Keratinocyte (primary cell): Measurements from ENCODE around the gene SF3A1.

ENCODE experiments used
- CTCF ChIP-seq, 3 experiments: IDR thresholded peaks in 1 of 3; conservative IDR thresholded peaks in 1 of 3; optimal IDR thresholded peaks in 1 of 3; 2 replicates in 2 of 3; 3 replicates in 1 of 3; pipeline versions ENCODE3 to v1.5.1; 2011; ENCODE audit warnings: low read length in 3 of 3, mild to moderate bottlenecking in 3 of 3, moderate library complexity in 2 of 3, control low read depth in 1 of 3, inconsistent platforms in 1 of 3; ENCODE audit not compliant: insufficient read depth in 2 of 3; ENCODE audit errors: extremely low read depth in 1 of 3
- EZH2 ChIP-seq: IDR thresholded peaks from one replicate; pipeline ENCODE4 v1.6.1; 2012; ENCODE audit warnings: inconsistent platforms, mild to moderate bottlenecking, low read length, moderate library complexity

- TF ChIP-seq CTCF (optimal IDR thresholded peaks at IDR 0.05 in 1 of 3, IDR thresholded peaks at IDR 0.05 in 1 of 3, conservative IDR thresholded peaks at IDR 0.05 in 1 of 3; ENCODE audit: extremely low read depth in 1 of 3, insufficient read depth in 2 of 3, low read length in 3 of 3) (no peak), EZH2 (no peak)
Observed at GRCh38 chr22:30356449-30357235, at the start of gene SF3A1, which contains the start of gene CCDC157.
